ENCODE measurements around the gene GIMD1. TPM values are rescaled to one million over a fixed set of nuclear protein-coding genes. Genes with fewer than 3 reads are reported as not detected.
A peak's percentile ranks its signal among the peaks of the same experiment; 100 is the strongest.

Gene GIMD1
- total and polyA plus RNA-seq, 9 of the 15 experiments (the other 6 are each of a cell fraction or from before 2014, with no cell fraction given), result not detected

DNA sequence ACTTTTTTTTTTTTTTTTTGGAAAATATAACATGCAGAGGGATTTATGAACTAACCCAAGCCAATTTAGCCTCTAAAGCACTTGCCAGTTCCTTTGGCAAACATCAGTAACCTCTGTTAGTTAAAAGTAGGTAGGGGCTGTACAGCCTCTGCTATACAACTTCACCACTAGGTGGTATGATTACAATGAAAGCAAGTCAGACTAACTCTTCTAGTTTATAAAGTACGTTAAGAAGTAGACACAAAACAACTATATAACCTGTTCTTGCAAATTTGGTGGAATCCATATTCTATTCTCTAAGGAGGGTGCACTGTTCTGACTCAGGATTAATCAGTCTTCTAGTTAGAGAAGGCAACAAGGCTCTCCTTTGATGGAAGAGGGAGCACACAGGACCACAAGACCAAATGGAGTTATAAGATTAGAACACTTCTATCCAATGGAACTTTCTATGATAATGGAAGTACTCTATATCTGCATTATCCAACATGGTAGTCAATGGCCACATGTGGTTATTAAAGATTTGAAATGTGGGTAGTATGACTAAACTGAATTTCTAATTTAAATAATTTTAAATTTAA, 39.4 kb downstream of the GIMD1 start:
- no peaks in the 10 kb centered on the region for H3K4me1 ChIP-seq (replicated peaks in 1 of 2; ENCODE audit: control insufficient read depth in 2 of 2, insufficient read depth in 2 of 2, low read length in 2 of 2)
- WGBS (ENCODE audit: insufficient coverage, low coverage, missing lambda C conversion rate), result 13% methylated on average over 1 of the region's 1 CpG
- H3K9me3 ChIP-seq (replicated peaks; ENCODE audit: control insufficient read depth, insufficient read depth, low read depth, low read length), result no peaks in the 10 kb centered on the region; the same call in 1 of the 2 replicates
- ATAC-seq, result peak; percentile 95
- peak; percentile 27 to 36 (median 30) for DNase-seq (ENCODE audit: extremely low read depth in 1 of 4, low spot score in 3 of 4)
- no peak overlapping the region for H2AFZ ChIP-seq (ENCODE audit: low read depth, low read length)
- H3K27ac ChIP-seq (ENCODE audit: extremely low read depth, low read depth, low read length), result no peak overlapping the region
- peak; percentile 69 for FAIRE-seq
- no peak overlapping the region for H3K4me3 ChIP-seq
- no peak overlapping the region for H3K9ac ChIP-seq (ENCODE audit: insufficient read depth in 1 of 2, low read depth in 2 of 2, low read length in 2 of 2)
- no peaks in the 10 kb centered on the region for H3K27me3 ChIP-seq (ENCODE audit: control insufficient read depth in 2 of 2, insufficient read depth in 2 of 2, low read length in 2 of 2)
- H3K36me3 ChIP-seq (ENCODE audit: control insufficient read depth, insufficient read depth, low read length), result peaks cover 90% of the 10 kb centered on the region
- POLR2A ChIA-PET, result interaction anchor here (1.3 kb wide), 1 partner anchor 13 kb away, joined by 8 read pairs; the partner anchor contains the start of genes AIMP1 and TBCK
- in situ Hi-C loops (cut with MboI), result no loop called here
- H3K9me1 ChIP-seq (ENCODE audit: control insufficient read depth, insufficient read depth, low read length), result no peaks in the 10 kb centered on the region
- CTCF ChIA-PET (ENCODE audit: low intra/inter-chr PET ratio), result interaction anchor here (0.6 kb wide), 3 partner anchors 175 to 1305 kb away, joined by 3 to 7 read pairs (median 4); no protein-coding TSS in a partner anchor
- H4K20me1 ChIP-seq (replicated peaks; ENCODE audit: control insufficient read depth, insufficient read depth, low read length), result no peaks in the 10 kb centered on the region
- peaks cover 7% of the 10 kb centered on the region; the same call in 1 of the 3 replicates for H3K79me2 ChIP-seq (ENCODE audit: control insufficient read depth, insufficient read depth, low read length)
- no TSS peak for BruUV-seq (replicated peaks)
- intact Hi-C loops (cut with micrococcal nuclease), result no loop called here
- H3K4me2 ChIP-seq (ENCODE audit: insufficient read depth, low read length), result no peak overlapping the region
- no peak for TF ChIP-seq HCFC1 (IDR thresholded peaks at IDR 0.05; ENCODE audit: low read depth, low read length)
- no peak for TF ChIP-seq MTA3 (IDR thresholded peaks at IDR 0.05; ENCODE audit: borderline replicate concordance)
- TF ChIP-seq, protein P1, sequence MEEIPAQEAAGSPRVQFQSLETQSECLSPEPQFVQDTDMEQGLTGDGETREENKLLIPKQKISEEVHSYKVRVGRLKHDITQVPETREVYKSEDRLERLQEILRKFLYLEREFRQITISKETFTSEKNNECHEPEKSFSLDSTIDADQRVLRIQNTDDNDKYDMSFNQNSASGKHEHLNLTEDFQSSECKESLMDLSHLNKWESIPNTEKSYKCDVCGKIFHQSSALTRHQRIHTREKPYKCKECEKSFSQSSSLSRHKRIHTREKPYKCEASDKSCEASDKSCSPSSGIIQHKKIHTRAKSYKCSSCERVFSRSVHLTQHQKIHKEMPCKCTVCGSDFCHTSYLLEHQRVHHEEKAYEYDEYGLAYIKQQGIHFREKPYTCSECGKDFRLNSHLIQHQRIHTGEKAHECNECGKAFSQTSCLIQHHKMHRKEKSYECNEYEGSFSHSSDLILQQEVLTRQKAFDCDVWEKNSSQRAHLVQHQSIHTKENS (CRISPR knock-in tag; IDR thresholded peaks at IDR 0.05), result no peak
- TF ChIP-seq, protein P2, sequence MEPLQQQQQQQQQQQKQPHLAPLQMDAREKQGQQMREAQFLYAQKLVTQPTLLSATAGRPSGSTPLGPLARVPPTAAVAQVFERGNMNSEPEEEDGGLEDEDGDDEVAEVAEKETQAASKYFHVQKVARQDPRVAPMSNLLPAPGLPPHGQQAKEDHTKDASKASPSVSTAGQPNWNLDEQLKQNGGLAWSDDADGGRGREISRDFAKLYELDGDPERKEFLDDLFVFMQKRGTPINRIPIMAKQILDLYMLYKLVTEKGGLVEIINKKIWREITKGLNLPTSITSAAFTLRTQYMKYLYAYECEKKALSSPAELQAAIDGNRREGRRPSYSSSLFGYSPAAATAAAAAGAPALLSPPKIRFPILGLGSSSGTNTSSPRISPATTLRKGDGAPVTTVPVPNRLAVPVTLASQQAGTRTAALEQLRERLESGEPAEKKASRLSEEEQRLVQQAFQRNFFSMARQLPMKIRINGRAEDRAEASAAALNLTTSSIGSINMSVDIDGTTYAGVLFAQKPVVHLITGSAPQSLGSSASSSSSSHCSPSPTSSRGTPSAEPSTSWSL (CRISPR knock-in tag; IDR thresholded peaks at IDR 0.05; ENCODE audit: borderline replicate concordance), result no peak
- TF ChIP-seq, protein P3, sequence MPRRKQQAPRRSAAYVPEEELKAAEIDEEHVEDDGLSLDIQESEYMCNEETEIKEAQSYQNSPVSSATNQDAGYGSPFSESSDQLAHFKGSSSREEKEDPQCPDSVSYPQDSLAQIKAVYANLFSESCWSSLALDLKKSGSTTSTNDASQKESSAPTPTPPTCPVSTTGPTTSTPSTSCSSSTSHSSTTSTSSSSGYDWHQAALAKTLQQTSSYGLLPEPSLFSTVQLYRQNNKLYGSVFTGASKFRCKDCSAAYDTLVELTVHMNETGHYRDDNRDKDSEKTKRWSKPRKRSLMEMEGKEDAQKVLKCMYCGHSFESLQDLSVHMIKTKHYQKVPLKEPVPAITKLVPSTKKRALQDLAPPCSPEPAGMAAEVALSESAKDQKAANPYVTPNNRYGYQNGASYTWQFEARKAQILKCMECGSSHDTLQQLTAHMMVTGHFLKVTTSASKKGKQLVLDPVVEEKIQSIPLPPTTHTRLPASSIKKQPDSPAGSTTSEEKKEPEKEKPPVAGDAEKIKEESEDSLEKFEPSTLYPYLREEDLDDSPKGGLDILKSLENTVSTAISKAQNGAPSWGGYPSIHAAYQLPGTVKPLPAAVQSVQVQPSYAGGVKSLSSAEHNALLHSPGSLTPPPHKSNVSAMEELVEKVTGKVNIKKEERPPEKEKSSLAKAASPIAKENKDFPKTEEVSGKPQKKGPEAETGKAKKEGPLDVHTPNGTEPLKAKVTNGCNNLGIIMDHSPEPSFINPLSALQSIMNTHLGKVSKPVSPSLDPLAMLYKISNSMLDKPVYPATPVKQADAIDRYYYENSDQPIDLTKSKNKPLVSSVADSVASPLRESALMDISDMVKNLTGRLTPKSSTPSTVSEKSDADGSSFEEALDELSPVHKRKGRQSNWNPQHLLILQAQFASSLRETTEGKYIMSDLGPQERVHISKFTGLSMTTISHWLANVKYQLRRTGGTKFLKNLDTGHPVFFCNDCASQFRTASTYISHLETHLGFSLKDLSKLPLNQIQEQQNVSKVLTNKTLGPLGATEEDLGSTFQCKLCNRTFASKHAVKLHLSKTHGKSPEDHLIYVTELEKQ (CRISPR knock-in tag; IDR thresholded peaks at IDR 0.05), result no peak
- TF ChIP-seq DMBX1 (CRISPR knock-in tag; IDR thresholded peaks at IDR 0.05; ENCODE audit: borderline replicate concordance), result no peak
- no peak for TF ChIP-seq ZNF717 (CRISPR knock-in tag; IDR thresholded peaks at IDR 0.05)
- no peak for TF ChIP-seq MAFG (tag; conservative IDR thresholded peaks at IDR 0.05)
- no peak for TF ChIP-seq RBM17 (IDR thresholded peaks at IDR 0.05; ENCODE audit: borderline replicate concordance, low read depth, low read length)
- TF ChIP-seq, protein P4, sequence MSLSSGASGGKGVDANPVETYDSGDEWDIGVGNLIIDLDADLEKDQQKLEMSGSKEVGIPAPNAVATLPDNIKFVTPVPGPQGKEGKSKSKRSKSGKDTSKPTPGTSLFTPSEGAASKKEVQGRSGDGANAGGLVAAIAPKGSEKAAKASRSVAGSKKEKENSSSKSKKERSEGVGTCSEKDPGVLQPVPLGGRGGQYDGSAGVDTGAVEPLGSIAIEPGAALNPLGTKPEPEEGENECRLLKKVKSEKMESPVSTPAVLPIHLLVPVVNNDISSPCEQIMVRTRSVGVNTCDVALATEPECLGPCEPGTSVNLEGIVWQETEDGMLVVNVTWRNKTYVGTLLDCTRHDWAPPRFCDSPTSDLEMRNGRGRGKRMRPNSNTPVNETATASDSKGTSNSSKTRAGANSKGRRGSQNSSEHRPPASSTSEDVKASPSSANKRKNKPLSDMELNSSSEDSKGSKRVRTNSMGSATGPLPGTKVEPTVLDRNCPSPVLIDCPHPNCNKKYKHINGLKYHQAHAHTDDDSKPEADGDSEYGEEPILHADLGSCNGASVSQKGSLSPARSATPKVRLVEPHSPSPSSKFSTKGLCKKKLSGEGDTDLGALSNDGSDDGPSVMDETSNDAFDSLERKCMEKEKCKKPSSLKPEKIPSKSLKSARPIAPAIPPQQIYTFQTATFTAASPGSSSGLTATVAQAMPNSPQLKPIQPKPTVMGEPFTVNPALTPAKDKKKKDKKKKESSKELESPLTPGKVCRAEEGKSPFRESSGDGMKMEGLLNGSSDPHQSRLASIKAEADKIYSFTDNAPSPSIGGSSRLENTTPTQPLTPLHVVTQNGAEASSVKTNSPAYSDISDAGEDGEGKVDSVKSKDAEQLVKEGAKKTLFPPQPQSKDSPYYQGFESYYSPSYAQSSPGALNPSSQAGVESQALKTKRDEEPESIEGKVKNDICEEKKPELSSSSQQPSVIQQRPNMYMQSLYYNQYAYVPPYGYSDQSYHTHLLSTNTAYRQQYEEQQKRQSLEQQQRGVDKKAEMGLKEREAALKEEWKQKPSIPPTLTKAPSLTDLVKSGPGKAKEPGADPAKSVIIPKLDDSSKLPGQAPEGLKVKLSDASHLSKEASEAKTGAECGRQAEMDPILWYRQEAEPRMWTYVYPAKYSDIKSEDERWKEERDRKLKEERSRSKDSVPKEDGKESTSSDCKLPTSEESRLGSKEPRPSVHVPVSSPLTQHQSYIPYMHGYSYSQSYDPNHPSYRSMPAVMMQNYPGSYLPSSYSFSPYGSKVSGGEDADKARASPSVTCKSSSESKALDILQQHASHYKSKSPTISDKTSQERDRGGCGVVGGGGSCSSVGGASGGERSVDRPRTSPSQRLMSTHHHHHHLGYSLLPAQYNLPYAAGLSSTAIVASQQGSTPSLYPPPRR (CRISPR knock-in tag; IDR thresholded peaks at IDR 0.05; ENCODE audit: borderline replicate concordance), result no peak

Measured in K562 (cell line).